GM18508 (cell line): ENCODE results near the gene RAD51B.

Source experiments
- ATAC-seq: cut with Tn5 transposase; IDR thresholded peaks from one replicate; pipeline ENCODE4 v1.9.1; 2021; ENCODE audit warnings: moderate number of reproducible peaks; ENCODE audit not compliant: insufficient read depth, unreplicated experiment

Gene RAD51B

GRCh38 chr14:68719634-68720384 is 900.2 kb downstream of the RAD51B start:
- ATAC-seq, result no peak

GRCh38 chr14:68722186-68722585 is 902.6 kb downstream of the RAD51B start:
- no peak for ATAC-seq

- ATAC-seq, result no peak
These were observed 903.5 kb downstream of the RAD51B start for GRCh38 chr14:68722968-68723566.

GRCh38 chr14:68723808-68724268 is 904.3 kb downstream of the RAD51B start:
- no peak for ATAC-seq

GRCh38 chr14:68724914-68725313 is 905.3 kb downstream of the RAD51B start:
- ATAC-seq, result no peak

GRCh38 chr14:68726093-68726695 is 906.6 kb downstream of the RAD51B start:
- ATAC-seq, result no peak

GRCh38 chr14:68727315-68728047 is 907.9 kb downstream of the RAD51B start:
- ATAC-seq, result no peak

- ATAC-seq, result no peak
These were observed 908.9 kb downstream of the RAD51B start for GRCh38 chr14:68728342-68729106.

GRCh38 chr14:68729556-68729955 is 910.0 kb downstream of the RAD51B start:
- ATAC-seq, result no peak

GRCh38 chr14:68730348-68730747 is 910.8 kb downstream of the RAD51B start:
- ATAC-seq, result no peak

- ATAC-seq, result no peak
These were observed 911.3 kb downstream of the RAD51B start for GRCh38 chr14:68730811-68731425.

- no peak for ATAC-seq
These were observed 913.7 kb downstream of the RAD51B start for GRCh38 chr14:68733086-68733914.

- no peak for ATAC-seq
These were observed 914.7 kb downstream of the RAD51B start for GRCh38 chr14:68734231-68734732.

- ATAC-seq, result no peak
These were observed 916.3 kb downstream of the RAD51B start for GRCh38 chr14:68735856-68736255.

- no peak for ATAC-seq
These were observed 916.9 kb downstream of the RAD51B start for GRCh38 chr14:68736471-68736871.

- ATAC-seq, result no peak
These were observed 917.5 kb downstream of the RAD51B start for GRCh38 chr14:68737086-68737485.

- ATAC-seq, result no peak
These were observed 919.0 kb downstream of the RAD51B start for GRCh38 chr14:68738559-68738958.

- no peak for ATAC-seq
These were observed 920.1 kb downstream of the RAD51B start for GRCh38 chr14:68739701-68740100.
